GM08714 (cell line): ENCODE results near the gene ADGRG1.
"Not testable (repeated sequence)": the region's sequence is repeated elsewhere in the genome, so short reads cannot be mapped to it uniquely, and the experiment has no call there.

Experiments
- H3K4me3 ChIP-seq: fragments of 200-500 bp; sonication (Bioruptor generic); 2 replicates; pipeline ENCODE4 v1.5.1; 2014; ENCODE audit warnings: mild to moderate bottlenecking, low read length, inconsistent platforms
- ZNF274 ChIP-seq: IDR thresholded peaks from 2 replicates; pipeline ENCODE4 v1.6.1; 2012; ENCODE audit warnings: mild to moderate bottlenecking, low read depth, low read length

Gene ADGRG1

DNA sequence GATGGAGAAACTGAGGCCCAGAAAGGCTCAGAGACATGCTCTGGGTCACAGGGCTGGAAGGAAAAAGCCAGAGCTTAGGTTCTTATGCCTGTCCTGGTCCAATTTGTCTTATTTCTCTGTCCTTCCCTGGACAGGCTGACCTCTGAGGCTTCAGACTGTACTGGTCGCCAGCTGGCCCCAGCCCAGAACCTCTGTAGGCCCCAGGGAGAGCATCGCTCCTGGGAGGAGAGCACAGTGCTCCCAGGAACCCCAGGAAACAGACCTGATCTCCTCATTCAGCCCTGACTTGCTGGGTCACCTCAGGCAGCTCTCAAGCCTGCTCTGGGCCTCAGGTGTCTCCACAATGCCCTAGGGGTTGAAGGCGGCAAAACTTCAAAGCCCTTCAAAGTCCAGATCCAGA is 71.1 kb downstream of the ADGRG1 start:
- no peak for TF ChIP-seq ZNF274
- H3K4me3 ChIP-seq, result no peak overlapping the region

DNA sequence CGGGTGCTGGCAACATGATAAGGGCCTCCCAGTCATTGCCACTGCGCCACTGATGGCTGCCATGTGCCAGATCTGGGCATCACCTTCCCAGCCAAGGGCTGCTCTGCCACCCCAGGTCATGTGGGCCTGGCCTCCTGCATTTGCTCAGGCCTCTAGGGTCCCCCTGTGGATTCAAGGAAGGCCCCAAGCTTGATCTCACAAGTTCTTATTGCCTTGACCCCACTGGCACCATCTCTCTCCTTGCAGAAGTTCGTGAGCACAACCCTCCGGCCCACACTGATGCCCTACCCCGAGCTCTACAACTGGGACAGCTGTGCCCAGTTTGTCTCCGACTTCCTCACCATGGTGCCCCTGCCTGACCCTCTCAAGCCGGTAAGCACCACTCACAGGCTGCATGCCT is 71.5 kb downstream of the ADGRG1 start:
- TF ChIP-seq ZNF274, result no peak
- no peak overlapping the region for H3K4me3 ChIP-seq

DNA sequence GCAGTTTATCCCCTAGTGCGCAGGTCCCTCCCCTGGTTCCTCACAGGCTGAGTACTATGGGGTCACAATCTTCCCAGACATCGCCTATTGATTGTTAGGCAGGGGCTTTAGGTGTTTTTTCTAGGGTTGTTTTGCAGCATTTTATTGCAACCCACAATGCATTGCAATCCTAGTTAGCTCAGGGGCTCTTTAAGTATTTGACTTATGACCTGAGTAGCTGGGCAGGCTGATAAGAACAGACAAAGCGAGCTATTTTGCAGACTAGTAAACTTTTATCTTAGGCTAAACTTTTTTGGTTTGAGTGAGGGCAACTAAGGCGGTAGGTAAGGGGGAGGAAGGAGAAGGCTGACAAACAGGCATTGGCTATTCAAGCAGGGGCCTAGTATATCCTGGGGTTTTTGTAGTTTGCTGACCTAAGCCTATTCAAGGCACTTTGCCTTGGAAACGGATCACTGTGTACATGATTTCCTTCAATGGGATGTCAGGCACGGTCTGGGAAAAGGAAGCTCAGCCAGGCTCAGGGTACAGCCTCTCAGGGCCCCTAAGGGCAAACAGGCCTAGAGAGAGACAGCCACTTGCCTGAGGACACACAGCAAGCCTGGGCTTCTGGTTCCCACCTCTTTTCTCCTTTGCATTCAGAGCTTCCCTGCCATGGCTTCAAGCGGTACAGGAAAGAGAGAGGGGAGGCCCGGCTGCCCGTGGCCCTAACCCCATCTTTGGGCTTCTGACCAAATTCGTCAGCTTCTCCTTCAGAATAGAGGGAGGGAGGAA is 72.5 kb downstream of the ADGRG1 start:
- no peak overlapping the region for H3K4me3 ChIP-seq
- TF ChIP-seq ZNF274, result no peak

DNA sequence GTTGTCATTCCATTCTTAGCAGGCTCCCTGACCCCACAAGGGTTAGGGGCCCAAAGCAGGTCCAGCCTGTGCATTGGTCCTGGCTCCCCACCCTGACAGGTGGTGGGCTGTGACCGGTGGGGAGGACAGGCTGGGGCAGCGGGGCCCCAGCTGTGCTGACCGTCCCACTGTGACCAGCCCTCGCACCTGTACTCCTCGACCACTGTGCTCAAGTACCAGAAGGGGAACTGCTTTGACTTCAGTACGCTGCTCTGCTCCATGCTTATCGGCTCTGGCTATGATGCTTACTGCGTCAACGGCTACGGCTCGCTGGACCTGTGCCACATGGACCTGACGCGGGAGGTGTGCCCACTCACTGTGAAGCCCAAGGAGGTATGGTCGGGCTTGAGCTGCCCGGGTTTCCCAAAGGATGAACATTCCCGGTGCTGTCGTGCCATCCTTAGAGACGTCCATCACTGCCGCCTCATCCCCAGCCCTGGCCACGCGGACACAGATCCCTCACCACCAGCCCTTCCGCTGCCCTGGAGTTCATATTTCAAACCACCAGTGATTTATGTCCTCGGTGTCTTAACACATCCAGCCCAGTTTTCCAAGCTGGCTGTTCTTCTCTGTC is 73.4 kb downstream of the ADGRG1 start:
- H3K4me3 ChIP-seq, result no peak overlapping the region
- no peak for TF ChIP-seq ZNF274

DNA sequence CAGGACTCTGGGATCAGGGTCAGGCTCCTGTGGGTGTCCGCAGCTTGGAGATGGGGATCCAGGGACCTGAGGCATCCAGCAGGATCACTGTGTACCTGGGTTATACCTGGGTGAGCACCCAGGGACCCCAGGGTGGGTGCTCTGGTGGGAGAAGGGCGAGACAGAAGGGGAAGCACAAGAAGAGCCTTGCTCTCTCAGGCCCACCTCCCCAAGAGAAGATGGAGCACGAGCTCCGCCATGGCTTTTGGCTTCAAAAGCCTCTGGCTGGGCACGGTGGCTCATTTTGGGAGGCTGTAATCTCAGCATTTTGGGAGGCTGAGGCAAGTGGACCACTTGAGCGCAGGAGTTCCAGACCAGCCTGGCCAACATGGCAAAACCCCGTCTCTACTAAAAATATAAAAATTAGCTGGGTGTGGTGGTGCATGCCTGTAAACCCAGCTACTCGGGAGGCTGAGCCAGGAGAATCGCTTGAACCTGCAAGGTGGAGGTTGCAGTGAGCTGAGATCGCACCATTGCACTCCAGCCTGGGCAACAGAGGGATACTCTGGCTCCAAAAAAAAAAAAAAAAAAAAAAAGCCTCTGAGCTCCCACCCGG is 75.1 kb downstream of the ADGRG1 start:
- no peak for TF ChIP-seq ZNF274
- no peak overlapping the region for H3K4me3 ChIP-seq

DNA sequence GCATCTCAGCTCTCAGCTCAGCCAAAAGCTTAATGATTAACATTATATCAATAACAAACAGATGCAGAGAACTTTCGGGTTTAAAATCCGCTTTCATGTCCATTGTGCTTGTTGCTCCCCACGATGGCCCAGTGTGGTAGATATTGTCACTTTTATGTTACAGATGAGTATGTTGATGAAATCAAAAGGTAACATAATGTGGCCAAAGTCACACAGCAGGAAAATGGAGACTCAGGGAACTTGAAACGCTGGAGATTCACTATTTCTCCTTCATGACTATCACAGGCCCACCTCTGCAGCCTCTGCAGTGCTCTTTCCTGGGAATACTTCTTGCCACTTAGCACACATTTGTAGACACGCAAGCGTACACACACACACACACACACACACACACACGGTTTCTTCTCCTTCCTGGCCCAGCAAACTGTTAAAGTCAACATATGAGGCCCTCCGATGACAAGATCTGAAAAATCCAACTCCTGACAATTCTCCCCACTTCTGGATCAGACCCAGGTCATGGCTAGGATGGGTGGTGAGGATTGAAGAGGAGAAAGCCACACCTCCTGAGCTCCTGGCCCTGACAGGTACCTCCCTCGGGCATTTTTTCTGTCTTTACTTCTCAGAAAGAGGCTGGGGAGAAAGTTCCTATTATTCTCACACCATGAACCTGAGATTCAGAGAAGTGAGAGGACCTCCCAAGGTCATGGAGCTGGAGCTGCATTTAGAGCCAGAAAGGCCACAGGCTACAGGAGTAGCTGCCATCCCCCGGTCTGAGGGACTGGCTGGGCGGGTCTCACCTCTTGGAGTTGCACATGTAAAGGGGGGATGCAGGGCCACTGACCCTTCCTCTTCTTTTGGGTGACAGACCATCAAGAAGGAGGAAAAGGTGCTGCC is 75.8 kb downstream of the ADGRG1 start:
- no peak for TF ChIP-seq ZNF274
- no peak overlapping the region for H3K4me3 ChIP-seq

DNA sequence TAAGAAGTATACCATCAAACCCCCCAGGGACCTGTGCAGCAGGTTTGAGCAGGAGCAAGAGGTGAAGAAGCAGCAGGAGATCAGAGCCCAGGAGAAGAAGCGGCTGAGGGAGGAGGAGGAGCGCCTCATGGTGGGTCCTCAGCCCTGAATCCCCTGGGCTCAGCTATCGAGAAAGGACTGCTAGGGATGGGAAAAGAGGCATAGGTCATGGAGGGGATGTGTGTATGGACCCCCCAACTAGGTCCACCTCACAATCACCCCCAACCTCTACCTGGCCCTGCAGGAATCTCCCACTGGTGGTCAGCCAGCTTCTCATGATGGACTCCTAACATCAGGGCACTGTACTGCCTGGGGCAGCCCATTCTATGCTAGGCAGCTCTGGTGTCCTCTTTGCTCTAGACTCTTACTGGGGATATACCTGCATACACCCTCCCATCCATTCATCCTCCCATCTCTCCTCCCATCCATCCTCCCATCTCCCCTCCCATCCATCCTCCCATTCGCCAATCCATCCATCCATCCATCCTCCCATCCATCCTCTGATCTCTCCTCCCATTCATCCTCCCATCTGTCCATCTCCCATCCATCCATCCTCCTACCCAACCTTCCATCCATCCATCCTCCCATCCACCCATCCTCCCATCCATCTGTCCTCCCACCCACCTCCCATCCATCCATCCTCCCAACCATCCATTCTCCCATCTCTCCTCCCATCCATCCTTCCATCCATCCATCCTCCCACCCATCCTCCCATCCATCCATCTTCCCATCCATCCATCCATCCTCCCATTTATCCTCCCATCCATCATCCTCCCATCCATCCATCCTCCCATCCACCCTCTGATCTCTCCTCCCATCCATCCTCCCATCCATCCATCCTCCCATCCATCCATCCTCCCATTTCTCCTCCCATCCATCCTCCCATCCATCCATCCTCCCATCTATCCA is 76.7 kb downstream of the ADGRG1 start:
- no peak overlapping the region for H3K4me3 ChIP-seq
- TF ChIP-seq ZNF274, result no peak

DNA sequence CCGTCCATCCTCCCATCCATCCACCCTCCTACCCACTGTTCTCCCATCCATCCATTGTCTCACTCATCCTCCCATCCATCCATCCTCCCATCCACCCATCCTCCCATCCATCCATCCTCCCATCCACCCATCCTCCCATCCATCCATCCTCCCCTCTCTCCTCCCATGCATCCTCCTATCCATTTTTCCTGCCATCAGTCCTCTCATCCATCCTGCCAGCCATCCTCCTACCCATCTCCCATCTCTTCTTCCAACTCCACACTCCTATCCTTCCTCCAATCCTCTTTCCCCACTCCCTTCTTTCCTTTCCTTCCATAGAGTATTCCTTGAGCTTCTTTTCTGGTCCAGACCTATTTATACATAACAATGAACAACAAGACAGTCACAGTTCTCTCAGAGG is 78.3 kb downstream of the ADGRG1 start:
- no peak for TF ChIP-seq ZNF274

DNA sequence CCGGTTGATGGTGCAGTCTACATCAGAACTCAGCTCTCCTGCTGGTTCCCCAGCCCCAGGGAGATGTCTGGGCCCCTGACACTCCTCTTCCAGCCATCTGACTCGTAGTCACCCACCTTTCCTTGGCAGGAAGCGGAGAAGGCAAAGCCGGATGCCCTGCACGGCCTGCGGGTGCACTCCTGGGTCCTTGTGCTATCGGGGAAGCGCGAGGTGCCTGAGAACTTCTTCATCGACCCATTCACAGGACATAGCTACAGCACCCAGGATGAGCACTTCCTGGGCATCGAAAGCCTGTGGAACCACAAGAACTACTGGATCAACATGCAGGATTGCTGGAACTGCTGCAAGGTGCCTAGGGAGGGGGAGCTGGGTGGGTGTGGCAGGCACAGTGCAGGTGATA is 78.9 kb downstream of the ADGRG1 start:
- no peak for TF ChIP-seq ZNF274
- H3K4me3 ChIP-seq, result no peak overlapping the region

More for the DNA sequence above, 78.3 kb downstream of the ADGRG1 start:
- no peak overlapping the region for H3K4me3 ChIP-seq

DNA sequence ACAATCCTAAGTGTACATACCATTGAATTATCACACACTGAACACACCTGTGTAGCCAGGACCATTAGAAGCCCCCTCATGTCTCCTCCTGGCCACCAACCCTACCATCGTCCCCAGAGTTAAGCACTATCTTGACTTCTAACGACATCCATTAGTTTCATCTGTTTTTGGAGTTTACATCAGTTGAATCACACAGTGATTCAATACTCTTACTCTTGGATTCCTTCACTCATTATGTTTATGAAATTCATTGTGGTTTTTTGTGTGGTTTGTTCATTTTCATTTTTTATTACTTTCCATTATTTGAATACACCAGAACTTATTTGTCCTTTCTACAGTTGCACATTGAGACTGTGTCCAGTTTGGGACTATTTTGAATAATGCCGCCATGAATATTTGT is 79.7 kb downstream of the ADGRG1 start:
- TF ChIP-seq ZNF274, result no peak
- no peak overlapping the region for H3K4me3 ChIP-seq

DNA sequence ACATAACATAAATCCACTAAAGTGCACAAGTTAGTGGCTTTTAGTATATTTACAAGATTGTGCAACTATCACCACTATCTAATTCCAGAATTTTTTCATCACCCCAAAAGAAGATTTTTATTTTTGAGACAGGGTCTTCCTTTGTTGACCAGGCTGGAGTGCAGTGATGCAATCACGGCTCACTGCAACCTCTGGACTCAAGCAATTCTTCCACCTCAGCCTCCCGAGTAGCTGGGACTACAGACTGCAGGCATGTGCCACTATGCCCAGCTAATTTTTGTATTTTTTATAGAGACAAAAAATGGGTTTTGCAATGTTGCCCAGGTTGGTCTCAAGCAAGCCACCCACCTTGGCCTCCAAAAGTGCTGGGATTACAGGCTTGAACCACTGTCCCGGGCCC is 81.2 kb downstream of the ADGRG1 start:
- no peak overlapping the region for H3K4me3 ChIP-seq
- TF ChIP-seq ZNF274, result no peak

DNA sequence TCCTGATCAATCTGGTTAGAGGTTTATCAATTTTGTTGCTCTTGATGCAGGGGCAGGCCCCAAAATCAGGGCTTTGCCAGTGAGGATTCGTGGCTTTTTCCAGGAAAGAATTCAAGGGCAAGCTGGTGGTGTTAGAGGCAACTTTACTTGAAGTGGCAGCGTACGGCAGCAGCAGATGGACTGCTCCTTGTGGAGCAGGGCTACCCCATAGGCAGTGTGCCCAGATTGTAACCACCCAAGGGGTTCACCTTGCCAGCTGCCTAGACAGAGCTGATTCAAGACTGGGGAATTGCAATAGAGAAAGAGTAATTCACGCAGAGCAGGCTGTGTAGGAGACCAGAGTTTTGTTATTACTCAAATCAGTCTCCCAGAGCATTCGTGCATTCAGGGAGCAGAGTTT is 82.9 kb downstream of the ADGRG1 start:
- TF ChIP-seq ZNF274, result no peak
- no peak overlapping the region for H3K4me3 ChIP-seq

DNA sequence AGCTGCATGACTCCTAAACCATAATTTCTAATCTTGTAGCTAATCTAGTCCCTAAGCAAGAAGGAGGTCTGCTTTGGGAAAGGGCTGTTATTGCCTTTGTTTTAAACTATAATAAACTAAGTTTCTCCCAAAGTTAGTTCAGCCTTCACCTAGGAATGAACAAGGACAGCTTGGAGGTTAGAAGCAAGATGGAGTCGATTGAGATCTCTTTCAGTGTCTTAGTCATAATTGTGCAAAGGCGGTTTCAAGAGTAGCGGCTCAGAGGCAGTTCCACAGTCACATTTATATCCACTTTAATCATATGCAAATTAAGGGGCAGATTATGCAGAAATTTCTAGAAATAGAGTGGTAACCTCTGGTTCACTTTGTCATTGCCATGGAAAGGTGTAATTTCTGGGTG is 83.6 kb downstream of the ADGRG1 start:
- no peak for TF ChIP-seq ZNF274
- no peak overlapping the region for H3K4me3 ChIP-seq

DNA sequence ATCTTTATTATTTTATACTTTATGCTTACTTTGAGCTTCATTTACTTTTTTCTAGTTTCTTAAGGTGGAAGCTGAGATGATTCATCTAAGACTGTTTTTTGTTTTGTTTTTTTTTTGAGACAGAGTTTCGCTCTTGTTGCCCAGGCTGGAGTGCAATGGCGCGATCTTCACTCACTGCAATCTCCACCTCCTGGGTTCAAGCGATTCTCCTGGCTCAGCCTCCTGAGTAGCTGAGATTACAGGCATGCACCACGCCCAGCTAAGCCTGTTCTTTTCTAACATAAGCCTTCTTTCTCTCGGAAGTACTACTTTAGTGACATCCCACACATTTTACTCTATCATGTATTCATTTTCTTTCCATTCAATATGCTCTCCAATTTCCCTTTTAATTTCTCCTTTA is 84.1 kb downstream of the ADGRG1 start:
- H3K4me3 ChIP-seq, result not testable (repeated sequence)
